K562 (cell line): Measurements from ENCODE around the gene PHACTR3.

Source experiments
- CHCHD3 ChIP-seq: fragments of 250-450 bp; sonication (Bioruptor Pico); IDR thresholded peaks from 2 replicates; pipeline ENCODE4 v2.1.2; 2022; ENCODE audit warnings: mild to moderate bottlenecking
- GABPB1 ChIP-seq: sonication (generic); formaldehyde crosslinking; IDR thresholded peaks from 2 replicates; pipeline ENCODE4 v1.8.0; 2022; ENCODE audit warnings: mild to moderate bottlenecking, missing genetic modification reagents
- TBL1XR1 ChIP-seq, 2 experiments: IDR thresholded peaks; 2 replicates each; pipeline ENCODE4 v1.6.1; 2012; ENCODE audit warnings: improper control_type of control experiment in 2 of 2, low read length in 2 of 2, mild to moderate bottlenecking in 1 of 2
- ZBTB49 ChIP-seq: sonication (generic); formaldehyde crosslinking; IDR thresholded peaks from 2 replicates; pipeline ENCODE4 v1.8.0; 2022; ENCODE audit warnings: missing genetic modification reagents, mild to moderate bottlenecking, borderline replicate concordance
- ZSCAN32 ChIP-seq: fragments of 450-650 bp; formaldehyde crosslinking; IDR thresholded peaks from 2 replicates; pipeline ENCODE4 v1.4.0; 2020; ENCODE audit warnings: mild to moderate bottlenecking, moderate library complexity
- TF ChIP-seq, protein P1 (sequence below), 3 experiments: IDR thresholded peaks in 2 of 3; conservative IDR thresholded peaks in 1 of 3; 2 replicates each; pipeline ENCODE4 v1.5.1; 2011 to 2012; ENCODE audit warnings: low read length in 3 of 3, mild to moderate bottlenecking in 3 of 3, control low read depth in 2 of 3, improper control_type of control experiment in 1 of 3, inconsistent platforms in 1 of 3, low read depth in 1 of 3, mixed read lengths in 1 of 3, moderate library complexity in 1 of 3; ENCODE audit not compliant: insufficient read depth in 2 of 3
- TF ChIP-seq, protein P2 (sequence below), 2 experiments: fragments of 450-650 bp; formaldehyde crosslinking in 1 of 2; IDR thresholded peaks; 2 replicates each; pipeline versions ENCODE4 v1.4.0 to v1.6.1; 2014 to 2020; ENCODE audit warnings: mild to moderate bottlenecking in 2 of 2, borderline replicate concordance in 1 of 2, low read depth in 1 of 2

- TF ChIP-seq ZSCAN32 (no peak), GABPB1 (CRISPR knock-in tag) (no peak), TBL1XR1 (IDR thresholded peaks at IDR 0.05; ENCODE audit: low read length in 2 of 2) (no peak), ZBTB49 (no peak), CHCHD3 (CRISPR knock-in tag) (no peak)
- TF ChIP-seq, protein P1, sequence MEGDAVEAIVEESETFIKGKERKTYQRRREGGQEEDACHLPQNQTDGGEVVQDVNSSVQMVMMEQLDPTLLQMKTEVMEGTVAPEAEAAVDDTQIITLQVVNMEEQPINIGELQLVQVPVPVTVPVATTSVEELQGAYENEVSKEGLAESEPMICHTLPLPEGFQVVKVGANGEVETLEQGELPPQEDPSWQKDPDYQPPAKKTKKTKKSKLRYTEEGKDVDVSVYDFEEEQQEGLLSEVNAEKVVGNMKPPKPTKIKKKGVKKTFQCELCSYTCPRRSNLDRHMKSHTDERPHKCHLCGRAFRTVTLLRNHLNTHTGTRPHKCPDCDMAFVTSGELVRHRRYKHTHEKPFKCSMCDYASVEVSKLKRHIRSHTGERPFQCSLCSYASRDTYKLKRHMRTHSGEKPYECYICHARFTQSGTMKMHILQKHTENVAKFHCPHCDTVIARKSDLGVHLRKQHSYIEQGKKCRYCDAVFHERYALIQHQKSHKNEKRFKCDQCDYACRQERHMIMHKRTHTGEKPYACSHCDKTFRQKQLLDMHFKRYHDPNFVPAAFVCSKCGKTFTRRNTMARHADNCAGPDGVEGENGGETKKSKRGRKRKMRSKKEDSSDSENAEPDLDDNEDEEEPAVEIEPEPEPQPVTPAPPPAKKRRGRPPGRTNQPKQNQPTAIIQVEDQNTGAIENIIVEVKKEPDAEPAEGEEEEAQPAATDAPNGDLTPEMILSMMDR (IDR thresholded peaks at IDR 0.05 in 2 of 3, conservative IDR thresholded peaks at IDR 0.05 in 1 of 3; ENCODE audit: insufficient read depth in 2 of 3, low read depth in 1 of 3, low read length in 3 of 3) = no peak
- TF ChIP-seq, protein P2, sequence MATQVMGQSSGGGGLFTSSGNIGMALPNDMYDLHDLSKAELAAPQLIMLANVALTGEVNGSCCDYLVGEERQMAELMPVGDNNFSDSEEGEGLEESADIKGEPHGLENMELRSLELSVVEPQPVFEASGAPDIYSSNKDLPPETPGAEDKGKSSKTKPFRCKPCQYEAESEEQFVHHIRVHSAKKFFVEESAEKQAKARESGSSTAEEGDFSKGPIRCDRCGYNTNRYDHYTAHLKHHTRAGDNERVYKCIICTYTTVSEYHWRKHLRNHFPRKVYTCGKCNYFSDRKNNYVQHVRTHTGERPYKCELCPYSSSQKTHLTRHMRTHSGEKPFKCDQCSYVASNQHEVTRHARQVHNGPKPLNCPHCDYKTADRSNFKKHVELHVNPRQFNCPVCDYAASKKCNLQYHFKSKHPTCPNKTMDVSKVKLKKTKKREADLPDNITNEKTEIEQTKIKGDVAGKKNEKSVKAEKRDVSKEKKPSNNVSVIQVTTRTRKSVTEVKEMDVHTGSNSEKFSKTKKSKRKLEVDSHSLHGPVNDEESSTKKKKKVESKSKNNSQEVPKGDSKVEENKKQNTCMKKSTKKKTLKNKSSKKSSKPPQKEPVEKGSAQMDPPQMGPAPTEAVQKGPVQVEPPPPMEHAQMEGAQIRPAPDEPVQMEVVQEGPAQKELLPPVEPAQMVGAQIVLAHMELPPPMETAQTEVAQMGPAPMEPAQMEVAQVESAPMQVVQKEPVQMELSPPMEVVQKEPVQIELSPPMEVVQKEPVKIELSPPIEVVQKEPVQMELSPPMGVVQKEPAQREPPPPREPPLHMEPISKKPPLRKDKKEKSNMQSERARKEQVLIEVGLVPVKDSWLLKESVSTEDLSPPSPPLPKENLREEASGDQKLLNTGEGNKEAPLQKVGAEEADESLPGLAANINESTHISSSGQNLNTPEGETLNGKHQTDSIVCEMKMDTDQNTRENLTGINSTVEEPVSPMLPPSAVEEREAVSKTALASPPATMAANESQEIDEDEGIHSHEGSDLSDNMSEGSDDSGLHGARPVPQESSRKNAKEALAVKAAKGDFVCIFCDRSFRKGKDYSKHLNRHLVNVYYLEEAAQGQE (IDR thresholded peaks at IDR 0.05; ENCODE audit: borderline replicate concordance) = no peak
- TF ChIP-seq, protein P2 (CRISPR knock-in tag; IDR thresholded peaks at IDR 0.05; ENCODE audit: low read depth) = no peak
These were observed 223.1 kb downstream of the PHACTR3 start for GRCh38 chr20:59827138-59828056.
